ENCODE results near the gene TPSB2.
"Not testable (repeated sequence)": the region's sequence is repeated elsewhere in the genome, so short reads cannot be mapped to it uniquely, and the experiment has no call there.

Gene TPSB2

DNA sequence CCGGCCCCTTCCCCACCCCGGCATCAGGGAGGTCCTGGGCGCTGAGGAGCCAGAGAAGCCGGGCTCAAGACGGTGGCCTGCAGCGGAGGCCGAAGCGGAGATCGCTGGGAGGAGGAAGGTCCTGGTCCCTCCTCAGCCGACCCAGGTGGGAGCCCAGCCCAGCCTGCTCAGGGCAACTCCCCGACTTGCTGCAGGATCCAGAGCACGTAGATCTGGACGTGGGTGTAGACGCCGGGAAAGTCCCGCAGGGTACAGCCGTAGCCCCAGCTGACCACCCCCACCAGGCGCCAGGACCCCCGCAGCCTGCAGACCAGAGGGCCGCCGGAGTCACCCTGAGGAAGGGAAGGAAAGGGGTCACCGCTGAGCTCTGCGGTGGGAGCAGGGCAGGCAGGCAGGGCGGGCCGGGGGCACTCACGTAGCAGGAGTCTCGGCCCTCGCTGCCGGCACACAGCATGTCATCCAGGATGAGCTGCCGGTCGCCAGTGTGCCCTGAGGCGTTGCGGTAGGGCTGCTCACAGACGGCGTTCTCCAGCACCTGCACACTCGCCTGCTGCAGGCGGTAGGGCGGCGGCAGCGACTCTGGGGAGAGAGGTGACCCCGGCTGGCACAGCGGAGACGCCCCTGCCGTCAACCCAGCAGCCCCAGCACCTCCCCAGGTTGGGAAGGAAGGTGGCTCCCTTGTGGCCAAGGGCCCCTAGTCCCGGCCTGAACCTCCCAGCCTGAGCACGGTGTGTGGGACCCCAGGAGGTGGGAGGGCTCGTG, 31.3 kb upstream of the TPSB2 start:
- no peak for DNase-seq

DNA sequence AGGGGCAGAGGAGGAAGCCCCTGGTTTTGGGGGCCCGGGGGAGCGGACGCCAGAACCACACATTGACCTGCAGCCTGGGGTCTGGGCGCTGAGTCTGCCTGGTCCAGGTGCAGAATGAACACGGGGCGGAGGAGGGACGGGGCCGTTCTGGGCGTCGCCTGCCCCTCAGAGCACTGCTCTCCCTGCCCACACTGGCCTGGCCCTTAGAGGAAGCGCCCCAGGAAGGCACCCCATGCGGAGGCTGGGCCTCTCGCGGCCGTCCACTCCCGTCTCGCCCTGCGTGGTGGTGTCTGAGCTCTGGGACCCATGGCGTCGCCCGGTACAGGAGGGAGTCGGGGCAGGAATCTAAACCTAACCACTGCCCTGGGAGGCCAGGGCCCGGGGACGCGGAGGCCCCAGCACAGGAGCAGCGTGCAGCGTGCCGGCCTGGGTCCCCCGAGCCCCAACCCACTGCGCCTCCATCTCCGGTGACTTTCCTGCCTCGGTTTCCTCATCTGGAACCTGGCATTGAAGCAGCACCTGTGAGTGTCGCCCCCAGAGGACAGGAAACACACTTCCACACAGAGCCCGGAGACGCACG, 30.2 kb upstream of the TPSB2 start:
- DNase-seq = no peak

DNA sequence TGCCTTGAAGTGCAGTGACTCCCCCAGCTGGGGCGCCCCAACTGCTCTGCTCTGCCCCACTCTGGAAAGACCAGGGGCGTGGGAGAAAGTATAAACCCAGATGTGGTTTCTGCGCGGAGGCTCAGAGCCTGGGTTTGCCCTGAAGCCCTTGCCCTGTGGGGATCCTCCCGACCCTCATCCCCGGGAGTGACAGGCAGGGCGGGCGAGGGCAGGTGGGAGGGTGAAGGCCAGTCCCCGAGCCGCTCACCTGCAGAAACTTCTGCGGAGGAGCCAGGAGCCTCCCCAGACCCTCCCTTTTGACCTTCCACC, 29.7 kb upstream of the TPSB2 start:
- DNase-seq = no peak

DNA sequence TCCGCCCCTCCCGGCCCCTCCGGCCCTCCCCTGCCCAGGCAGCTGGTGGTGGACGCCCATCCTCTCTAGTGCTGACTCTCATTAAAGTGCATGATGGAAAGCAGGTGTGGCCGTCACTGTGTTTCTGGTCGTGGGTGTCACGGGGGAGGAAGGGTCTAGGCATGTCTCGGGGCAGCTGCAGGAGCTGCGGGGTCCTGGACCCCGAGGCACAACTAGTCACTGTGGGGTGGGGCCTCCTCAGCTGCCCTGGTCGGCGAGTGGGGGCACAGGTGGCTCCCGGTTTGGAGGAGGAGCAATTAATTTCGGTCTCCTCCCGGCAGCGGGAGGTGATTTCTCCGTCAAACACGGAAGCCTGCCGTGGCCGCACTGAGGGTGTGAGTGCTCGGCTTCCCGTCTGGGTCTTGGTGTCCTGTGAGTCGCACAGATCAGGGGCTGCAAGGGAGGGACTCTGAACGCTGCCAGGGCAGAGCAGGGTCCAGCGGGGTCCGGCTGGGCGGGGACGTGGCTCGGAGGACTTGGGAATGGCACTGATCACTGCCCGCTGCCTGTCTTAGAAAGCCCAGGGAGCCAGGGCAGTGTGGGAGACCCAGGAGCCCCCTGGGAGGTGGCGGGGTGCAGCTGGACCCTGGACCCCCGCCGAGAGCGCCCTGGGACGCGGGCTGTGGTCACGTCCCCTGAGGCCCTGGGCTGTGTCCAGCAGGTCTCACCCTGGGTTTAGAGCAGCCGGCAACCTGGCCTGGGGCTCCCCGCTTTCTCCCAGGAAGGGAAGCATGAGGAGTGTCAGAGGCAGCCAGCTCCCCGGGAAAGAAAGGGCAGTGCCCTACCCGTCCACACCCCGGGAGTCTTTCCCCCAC, 29.1 kb upstream of the TPSB2 start:
- DNase-seq = no peak

DNA sequence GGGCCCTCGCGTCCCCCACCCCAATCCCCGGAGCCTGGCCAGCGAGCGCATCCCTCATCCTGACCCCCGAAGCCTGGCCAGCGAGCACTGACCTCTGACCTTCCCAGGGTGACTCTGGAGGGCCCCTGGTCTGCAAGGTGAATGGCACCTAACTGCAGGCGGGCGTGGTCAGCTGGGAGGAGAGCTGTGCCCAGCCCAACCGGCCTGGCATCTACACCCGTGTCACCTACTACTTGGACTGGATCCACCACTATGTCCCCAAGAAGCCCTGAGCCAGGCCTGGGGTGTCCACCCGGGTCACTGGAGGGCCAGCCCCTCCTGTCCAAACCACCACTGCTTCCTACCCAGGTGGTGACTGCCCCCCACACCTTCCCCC, 28.2 kb upstream of the TPSB2 start:
- DNase-seq = no peak

DNA sequence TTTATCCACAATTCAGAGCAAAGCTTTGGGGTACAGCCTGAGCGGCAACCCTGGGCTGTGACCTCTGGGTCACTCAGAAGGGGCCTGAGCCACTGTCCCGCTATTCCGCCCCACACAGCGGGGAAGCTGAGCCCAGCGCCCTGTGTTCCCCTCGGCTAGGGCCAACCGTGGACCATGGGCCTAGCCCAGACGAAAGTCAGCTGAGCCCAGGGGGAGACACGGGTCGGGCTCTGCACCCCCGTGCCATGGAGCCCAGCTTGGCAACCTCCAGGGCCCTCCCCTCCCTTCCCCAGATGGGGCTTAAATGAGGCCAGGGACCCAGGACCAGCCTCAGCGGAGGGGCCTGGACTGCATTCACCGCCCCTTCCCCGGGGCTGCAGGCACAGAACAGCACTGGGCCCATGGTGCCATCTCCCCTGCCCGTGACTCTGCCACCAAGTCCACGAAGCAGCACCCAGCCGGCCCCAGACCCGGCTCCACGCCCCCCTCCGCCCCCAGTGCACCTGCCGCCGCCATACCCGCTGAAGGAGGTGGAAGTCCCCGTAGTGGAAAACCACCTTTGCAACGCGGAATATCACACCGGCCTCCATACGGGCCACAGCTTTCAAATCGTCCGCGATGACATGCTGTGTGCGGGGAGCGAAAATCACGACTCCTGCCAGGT, 27.7 kb upstream of the TPSB2 start:
- DNase-seq = no peak

DNA sequence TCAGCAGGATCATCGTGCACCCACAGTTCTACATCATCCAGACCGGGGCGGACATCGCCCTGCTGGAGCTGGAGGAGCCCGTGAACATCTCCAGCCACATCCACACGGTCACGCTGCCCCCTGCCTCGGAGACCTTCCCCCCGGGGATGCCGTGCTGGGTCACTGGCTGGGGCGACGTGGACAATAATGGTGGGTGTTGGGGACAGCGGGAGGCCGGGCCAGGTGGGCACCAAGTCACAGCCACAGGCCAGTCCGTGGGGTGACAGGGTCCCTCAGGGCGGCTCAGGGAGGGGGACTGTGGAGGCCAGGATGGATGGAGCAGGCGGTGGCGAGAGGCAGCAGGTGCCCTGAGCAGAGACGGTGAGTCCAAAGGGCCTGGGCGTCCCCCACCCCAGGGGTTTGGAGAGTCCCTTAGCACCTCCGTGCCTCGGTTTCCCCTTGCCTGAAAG, 26.9 kb upstream of the TPSB2 start:
- no peak for DNase-seq

DNA sequence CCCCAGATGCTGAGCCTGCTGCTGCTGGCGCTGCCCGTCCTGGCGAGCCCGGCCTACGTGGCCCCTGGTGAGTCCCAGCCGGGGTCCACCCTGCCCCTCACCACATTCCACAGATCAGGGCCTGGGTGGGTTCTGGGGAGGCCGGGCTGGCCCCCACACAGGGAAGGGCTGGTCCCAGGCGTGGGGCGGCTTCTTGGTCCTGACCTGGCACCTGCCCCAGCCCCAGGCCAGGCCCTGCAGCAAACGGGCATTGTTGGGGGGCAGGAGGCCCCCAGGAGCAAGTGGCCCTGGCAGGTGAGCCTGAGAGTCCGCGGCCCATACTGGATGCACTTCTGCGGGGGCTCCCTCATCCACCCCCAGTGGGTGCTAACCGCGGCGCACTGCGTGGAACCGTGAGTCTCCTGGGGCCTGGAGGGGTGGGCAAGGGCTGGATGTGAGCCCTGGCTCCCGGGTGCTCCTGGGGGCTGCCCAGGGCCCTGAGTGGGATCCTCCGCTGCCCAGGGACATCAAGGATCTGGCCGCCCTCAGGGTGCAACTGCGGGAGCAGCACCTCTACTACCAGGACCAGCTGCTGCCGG, 26.4 kb upstream of the TPSB2 start:
- DNase-seq = not testable (repeated sequence)

DNA sequence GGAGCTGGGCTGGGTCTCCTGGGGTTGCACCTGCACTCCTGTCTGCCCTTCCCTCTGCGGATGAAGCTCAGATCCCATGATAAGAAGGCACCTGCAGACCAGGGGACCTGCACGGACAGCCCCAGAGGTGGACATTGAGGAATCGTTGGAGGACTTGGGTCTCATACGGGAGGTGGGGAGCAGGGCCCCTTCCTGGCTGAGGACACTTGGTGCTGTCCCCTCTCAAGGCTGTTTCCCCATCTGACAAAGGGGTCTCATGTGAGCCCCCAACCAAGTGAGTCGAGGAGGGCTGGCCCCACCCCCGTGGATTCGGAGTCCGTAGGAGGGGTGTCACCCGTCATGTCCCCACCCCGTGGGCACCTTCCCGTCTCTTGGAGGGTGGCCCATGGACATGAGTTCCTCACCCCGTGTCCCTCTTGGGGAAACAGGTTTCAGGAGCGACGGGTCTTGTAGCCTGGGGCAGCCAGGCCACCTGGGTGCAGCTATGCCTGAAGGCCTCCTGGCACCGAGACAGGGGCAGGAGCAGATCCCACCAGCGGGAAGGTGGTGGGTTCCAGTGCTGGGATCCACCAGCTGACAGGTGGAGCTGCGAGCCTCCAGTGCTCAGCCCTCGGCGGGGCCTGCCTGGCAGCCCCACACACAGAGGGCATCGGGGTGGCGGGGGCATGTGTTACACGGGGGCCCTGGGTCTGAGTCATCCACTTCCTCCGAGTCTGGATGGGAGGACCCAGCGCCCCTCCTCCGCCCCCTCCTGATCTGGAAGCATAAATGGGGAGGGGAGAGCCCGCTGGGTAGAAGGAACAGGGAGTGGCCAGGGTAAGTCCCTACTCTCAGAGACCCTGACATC, 25.5 kb upstream of the TPSB2 start, which contains the start of gene TPSD1:
TSS of gene TPSD1 (plus strand) at position 794 of the 847 bp plus-strand sequence. CDS start 212 bp downstream, outside the sequence.
- DNase-seq = not testable (repeated sequence)

DNA sequence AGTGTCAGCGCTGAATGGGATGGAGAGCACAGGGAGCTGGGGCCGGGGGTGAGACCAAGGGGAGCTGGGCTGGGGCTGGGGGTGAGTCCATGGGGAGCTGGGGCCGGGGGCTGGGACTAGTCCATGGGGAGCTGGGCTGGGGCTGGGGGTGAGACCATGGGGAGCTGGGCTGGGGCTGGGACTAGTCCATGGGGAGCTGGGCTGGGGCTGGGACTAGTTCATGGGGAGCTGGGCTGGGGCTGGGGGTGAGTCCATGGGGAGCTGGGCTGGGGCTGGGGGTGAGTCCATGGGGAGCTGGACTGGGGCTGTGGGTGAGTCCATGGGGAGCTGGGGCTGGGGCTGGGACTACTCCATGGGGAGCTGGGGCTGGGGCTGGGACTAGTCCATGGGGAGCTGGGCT, 24.8 kb upstream of the TPSB2 start:
- DNase-seq = not testable (repeated sequence)

DNA sequence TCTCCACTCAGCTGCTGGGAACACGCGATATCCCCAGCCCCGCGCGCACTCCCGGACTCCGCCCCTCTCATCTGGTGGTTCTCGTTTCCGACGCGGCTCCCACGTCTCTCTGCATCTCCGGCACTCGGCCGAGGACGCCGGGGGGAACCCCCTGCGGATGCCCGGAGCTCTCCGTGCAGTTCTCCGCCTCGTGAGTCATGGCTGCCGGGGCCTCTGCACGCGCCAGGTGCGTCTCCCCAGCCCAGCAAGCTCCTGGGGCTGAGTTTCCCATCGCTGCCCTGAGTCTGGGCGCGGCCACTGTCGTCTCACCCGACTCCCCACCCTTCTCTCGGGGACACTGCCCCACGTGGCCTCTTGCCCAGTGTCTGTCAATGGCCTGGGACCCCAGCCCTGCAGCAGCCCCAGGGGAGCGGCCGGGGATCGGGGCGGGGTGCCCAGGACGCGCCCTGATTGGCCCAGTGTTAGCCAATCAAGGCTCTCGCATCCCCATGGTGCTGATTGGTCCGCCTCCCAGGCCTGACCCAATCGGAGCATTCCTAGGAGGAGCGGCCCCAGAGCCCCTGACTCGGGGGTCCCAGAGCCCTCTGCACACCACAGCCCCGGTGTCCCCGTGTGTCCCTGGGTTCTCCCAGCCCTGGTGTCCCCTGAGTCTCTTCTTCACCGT, 23.8 kb upstream of the TPSB2 start:
- DNase-seq = not testable (repeated sequence)

DNA sequence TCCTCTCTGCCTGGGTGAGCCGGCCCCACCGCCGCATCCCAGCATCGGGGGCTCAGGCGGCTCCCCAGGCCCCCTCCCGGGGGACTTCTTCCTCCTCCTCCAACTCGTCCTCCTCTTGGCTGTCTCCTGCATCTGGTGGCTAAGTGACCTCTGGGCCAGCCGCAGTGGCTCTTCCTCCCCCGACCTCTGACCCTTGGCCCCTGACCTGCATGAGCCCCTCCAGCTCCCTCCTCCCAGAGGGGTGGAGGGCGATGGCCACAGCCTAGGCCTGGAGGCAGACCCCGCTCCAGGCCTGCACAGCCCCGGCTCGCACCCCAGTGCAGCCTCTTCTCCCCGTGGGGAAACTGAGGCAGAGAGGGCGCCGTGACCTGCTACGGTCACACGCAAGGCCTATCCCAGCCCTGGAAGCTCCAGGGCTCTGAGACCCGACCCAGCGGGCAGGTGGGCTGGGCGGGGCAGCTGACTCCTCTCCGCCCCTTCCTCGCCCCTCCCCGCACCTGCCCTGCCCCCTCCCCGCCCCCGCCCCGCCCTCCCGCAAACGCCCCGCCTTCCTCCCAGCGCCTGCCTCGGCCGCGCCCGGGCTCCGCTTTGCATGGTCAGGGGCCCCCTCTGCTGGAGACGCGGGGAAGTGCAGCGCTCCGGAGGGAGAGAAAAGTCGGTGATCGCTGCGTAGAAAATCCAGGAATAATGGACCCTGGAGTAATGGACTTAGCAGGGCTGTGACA, 19.2 kb upstream of the TPSB2 start:
- DNase-seq = not testable (repeated sequence)

DNA sequence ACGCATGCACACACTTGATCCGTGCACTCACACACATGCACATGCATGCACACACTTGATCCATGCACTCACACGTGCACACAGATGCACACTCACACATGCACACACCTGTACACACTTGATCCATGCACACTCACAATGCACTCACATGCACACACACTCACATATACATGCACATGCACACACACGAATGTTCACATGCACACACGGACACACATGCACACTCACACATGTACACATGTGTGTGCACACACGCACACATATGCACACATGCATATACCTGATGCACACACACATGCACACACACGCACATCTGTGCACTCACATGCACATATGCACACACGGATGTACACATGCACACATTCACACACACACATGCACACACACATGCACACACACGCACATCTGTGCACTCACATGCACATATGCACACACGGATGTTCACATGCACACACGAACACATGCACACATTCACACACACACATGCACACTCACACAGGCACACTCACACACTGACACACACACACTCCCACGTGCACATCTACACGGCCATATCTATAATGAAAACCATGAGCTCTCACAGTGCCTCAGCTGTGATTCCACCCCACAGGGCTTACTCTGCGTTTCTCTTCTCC, 18.0 kb upstream of the TPSB2 start:
- not testable (repeated sequence) for DNase-seq

DNA sequence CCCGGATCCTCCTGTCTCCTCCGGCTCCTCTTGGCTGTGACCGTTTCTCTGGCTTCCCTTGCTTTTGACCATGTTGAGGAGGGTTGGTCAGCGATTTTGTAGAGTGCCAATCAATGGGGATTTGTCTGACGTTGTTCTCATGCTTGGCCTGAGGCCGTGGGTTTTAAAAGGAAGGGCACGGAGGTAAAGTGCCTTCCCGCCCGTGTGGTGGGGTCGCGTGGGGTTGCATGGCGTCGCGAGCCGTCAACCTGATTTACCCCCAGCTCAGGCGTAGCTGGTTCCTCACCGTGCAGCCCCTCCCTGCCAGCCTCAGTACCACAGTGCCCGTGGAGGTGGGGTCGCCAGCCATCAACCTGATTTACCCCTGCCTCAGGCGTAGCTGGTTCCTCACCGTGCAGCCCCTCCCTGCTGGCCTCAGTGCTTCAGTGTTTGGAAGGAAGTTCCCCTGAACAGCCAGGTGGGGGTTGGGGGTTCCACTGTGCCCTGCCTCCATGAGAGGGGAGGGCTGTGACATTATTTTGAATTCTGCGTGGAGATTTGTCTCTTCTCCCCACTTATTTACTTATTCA, 15.6 kb upstream of the TPSB2 start:
- DNase-seq = no peak

DNA sequence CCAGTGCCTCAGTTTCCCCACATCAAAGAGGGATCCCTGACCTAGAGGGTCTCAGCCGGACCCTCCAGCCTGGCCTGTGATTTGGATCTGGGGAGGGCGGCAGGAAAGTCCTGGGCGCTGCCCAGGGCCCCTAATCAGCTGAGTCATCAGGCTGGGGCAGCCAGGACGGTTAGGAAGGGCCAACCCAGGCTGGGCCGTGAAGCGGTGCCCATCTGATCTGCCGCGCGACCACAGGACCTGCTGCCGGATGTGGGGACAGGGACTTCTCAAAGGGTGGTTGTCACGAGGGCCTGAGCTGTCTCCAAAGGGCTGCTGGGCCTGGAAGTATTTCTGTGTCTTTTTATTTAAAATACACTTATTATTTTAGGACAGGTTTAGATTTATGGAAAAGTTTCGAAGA, 14.9 kb upstream of the TPSB2 start:
- DNase-seq = no peak

DNA sequence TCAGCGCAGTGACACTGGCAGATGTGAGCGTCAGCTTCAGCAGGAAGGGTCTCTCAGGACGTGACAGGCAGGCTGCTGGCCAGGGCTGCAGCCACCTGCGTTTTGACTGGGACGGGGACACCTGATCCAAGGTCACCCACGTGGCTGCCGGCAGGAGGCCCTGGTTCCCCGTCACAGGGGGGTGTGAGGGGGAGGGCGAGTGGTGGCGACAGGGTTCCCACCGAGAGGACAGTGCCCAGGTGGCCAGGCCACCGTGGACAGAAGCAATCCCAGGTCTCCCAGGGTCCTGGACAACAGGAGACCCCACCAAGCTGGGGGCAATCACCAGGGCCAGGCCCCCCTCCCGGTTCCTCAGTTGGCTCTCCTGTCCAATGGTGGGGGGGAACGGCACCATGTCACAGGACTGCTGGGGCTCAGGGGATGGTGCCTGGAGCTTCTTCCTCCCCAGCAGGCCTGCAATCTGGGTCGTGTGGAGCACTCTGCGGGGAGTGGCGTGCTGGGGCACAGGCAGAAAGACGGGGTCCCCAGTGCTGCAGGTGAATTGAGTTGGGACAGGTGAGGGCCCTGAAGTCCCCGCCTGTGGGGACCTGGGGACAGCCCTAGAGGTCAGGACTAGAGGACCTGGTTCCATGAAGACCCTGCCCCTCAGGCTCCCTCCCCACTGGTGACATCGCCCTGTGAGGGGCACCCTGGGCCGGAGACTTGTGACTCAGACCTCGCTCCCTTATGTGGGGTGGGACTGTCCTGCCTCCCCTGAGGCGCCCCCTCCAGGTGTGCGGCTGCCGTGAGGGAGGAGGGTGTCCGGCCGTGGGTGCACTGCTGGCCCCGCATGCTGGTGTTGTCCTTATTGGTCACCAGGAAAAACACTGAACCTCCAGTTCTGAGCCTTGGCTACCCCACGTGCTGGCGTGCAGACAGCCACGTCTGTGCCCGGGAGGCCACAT, 14.2 kb upstream of the TPSB2 start:
- DNase-seq = not testable (repeated sequence)

DNA sequence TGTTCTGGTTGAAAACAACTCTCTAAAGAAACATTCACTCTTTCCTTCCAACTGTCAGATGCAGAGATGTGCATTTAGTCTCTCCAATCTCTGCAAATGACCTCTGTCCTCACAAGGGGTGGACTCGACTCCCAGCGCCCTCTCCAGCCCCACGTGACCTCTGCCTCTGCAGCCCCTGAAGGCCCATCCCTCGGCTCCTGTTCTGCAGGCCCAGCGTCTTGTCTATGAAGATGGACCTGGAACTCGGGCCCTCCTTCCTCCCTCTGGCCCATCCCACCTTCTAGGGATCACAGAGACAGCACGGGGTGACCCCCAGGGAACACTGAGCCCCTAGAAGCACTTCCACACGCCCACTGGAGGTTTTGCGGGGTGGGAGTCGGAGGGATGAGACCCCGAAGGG, 13.4 kb upstream of the TPSB2 start:
- not testable (repeated sequence) for DNase-seq

DNA sequence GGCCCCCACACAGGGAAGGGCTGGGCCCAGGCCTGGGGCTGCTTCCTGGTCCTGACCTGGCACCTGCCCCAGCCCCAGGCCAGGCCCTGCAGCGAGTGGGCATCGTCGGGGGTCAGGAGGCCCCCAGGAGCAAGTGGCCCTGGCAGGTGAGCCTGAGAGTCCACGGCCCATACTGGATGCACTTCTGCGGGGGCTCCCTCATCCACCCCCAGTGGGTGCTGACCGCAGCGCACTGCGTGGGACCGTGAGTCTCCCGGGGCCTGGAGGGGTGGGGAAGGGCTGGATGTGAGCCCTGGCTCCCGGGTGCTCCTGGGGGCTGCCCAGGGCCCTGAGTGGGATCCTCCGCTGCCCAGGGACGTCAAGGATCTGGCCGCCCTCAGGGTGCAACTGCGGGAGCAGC, 11.1 kb upstream of the TPSB2 start:
- not testable (repeated sequence) for DNase-seq

DNA sequence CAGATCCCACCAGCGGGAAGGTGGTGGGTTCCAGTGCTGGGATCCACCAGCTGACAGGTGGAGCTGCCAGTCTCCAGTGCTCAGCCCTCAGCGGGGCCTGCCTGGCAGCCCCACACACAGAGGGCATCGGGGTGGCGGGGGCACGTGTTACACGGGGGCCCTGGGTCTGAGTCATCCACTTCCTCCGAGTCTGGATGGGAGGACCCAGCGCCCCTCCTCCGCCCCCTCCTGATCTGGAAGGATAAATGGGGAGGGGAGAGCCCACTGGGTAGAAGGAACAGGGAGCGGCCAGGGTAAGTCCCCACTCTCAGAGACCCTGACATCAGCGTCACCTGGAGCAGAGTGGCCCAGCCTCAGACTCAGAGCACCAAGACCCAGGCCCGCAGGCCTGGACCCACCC, 10.5 kb upstream of the TPSB2 start, which contains the start of gene TPSAB1:
TSS of gene TPSAB1 (plus strand) at position 270 of the 400 bp plus-strand sequence. CDS start 234 bp downstream, outside the sequence.
- DNase-seq = not testable (repeated sequence)

All from GDM1 (cell line).